NCI-H2196 (cell line): ENCODE data around the gene HOXA3.
A peak's percentile ranks its signal among the peaks of the same experiment; 100 is the strongest.

Source experiments
- DNase-seq: peaks from one replicate; lab custom pipeline; 2025; ENCODE audit not compliant: unreplicated experiment; lab: John Stamatoyannopoulos, UW

HOXA3 gene

GRCh38 chr7:27157702-27158431 lies 5.5 kb upstream of the HOXA3 start:
- no peak for DNase-seq

- DNase-seq: no peak
These were observed 4.7 kb upstream of the HOXA3 start for GRCh38 chr7:27156916-27157701.

GRCh38 chr7:27156508-27156898 lies 4.1 kb upstream of the HOXA3 start, which contains the start of gene HOXA7:
Gene HOXA7 (minus strand): TSS chr7:27156675. CDS start chr7:27156545, 130 bp downstream.
- no peak for DNase-seq

GRCh38 chr7:27155816-27156507 lies 3.6 kb upstream of the HOXA3 start:
- DNase-seq: no peak

- no peak for DNase-seq
These were observed 2.8 kb upstream of the HOXA3 start for GRCh38 chr7:27154901-27155815.

- DNase-seq: no peak
These were observed 2.0 kb upstream of the HOXA3 start for GRCh38 chr7:27154369-27154768.

GRCh38 chr7:27153526-27153925 lies 1.1 kb upstream of the HOXA3 start:
- DNase-seq: no peak

- DNase-seq: no peak
These were observed 546 bp upstream of the HOXA3 start for GRCh38 chr7:27152816-27153442.

- DNase-seq: no peak
These were observed 947 bp downstream of the HOXA3 start for GRCh38 chr7:27151341-27151930.

GRCh38 chr7:27150568-27151340 lies 1.6 kb downstream of the HOXA3 start:
- DNase-seq: peak; percentile 83

- DNase-seq: no peak
These were observed 2.4 kb downstream of the HOXA3 start for GRCh38 chr7:27149842-27150567.

GRCh38 chr7:27148756-27149641 lies 3.4 kb downstream of the HOXA3 start:
- DNase-seq: no peak

- no peak for DNase-seq
These were observed 4.2 kb downstream of the HOXA3 start for GRCh38 chr7:27148031-27148755.

GRCh38 chr7:27147199-27148030 lies 5.0 kb downstream of the HOXA3 start, which contains the start of gene HOXA6:
Gene HOXA6 (minus strand): TSS chr7:27147774. CDS start chr7:27147749, 25 bp downstream.
- DNase-seq: no peak

GRCh38 chr7:27146491-27147198 lies 5.7 kb downstream of the HOXA3 start:
- no peak for DNase-seq
